Loucy (cell line): ENCODE measurements around the gene S100A11.

Experiments used
- H2AFZ ChIP-seq: fragments of 200-600 bp; sonication (generic); 2 replicates; pipeline ENCODE4 v1.6.0; 2016; ENCODE audit warnings: antibody characterized with exemption, mild to moderate bottlenecking, low read length, moderate library complexity
- H3F3A ChIP-seq: fragments of 200-600 bp; 2 replicates; pipeline ENCODE4 v1.6.0; 2016; ENCODE audit warnings: antibody characterized with exemption, low read depth, mild to moderate bottlenecking
- H3K27me3 ChIP-seq: fragments of 200-600 bp; sonication (generic); 2 replicates; pipeline ENCODE4 v1.6.1; 2014; ENCODE audit warnings: low read length, mild to moderate bottlenecking; ENCODE audit not compliant: insufficient read depth, poor library complexity, severe bottlenecking
- H3K36me3 ChIP-seq: fragments of 200-600 bp; sonication (generic); 2 replicates; pipeline ENCODE4 v1.6.1; 2016; ENCODE audit warnings: low read length; ENCODE audit not compliant: insufficient read depth
- H3K4me1 ChIP-seq: fragments of 200-600 bp; sonication (generic); 2 replicates; pipeline ENCODE4 v1.5.1; 2014; ENCODE audit warnings: low read length, mild to moderate bottlenecking; ENCODE audit not compliant: insufficient read depth, poor library complexity, severe bottlenecking
- H3K4me2 ChIP-seq: fragments of 200-600 bp; sonication (generic); 2 replicates; pipeline ENCODE4 v1.6.0; 2014; ENCODE audit warnings: antibody characterized with exemption, low read length, low read depth, mild to moderate bottlenecking; ENCODE audit not compliant: poor library complexity, severe bottlenecking
- H3K4me3 ChIP-seq: fragments of 200-600 bp; sonication (generic); 2 replicates; pipeline ENCODE4 v1.5.1; 2014; ENCODE audit warnings: low read length, mild to moderate bottlenecking, mixed read lengths; ENCODE audit not compliant: poor library complexity, severe bottlenecking
- H3K79me2 ChIP-seq: fragments of 200-600 bp; sonication (generic); 2 replicates; pipeline ENCODE4 v1.6.1; 2014; ENCODE audit warnings: low read length; ENCODE audit not compliant: insufficient read depth
- H3K9ac ChIP-seq: fragments of 200-600 bp; sonication (generic); 2 replicates; pipeline ENCODE4 v1.6.0; 2014; ENCODE audit warnings: mild to moderate bottlenecking, low read depth, low read length, moderate library complexity; ENCODE audit not compliant: poor library complexity, severe bottlenecking
- H3K9me2 ChIP-seq: fragments of 200-600 bp; sonication (generic); replicated peaks from 2 replicates; pipeline ENCODE4 v1.6.1; 2016; ENCODE audit warnings: low read depth, low read length, mixed read lengths
- H3K9me3 ChIP-seq: fragments of 200-600 bp; sonication (generic); 2 replicates; pipeline ENCODE4 v1.6.1; 2014; ENCODE audit warnings: mild to moderate bottlenecking, antibody characterized with exemption, low read length, low read depth; ENCODE audit not compliant: insufficient read depth
- H4K20me1 ChIP-seq: fragments of 200-600 bp; sonication (generic); 2 replicates; pipeline ENCODE4 v1.6.0; 2014; ENCODE audit warnings: antibody characterized with exemption, low read length, mild to moderate bottlenecking; ENCODE audit not compliant: insufficient read depth, poor library complexity, severe bottlenecking
- EZH2phosphoT487 ChIP-seq: fragments of 200-600 bp; IDR thresholded peaks from 2 replicates; pipeline ENCODE4 v1.6.1; 2018; ENCODE audit warnings: antibody characterized with exemption, mild to moderate bottlenecking, moderate library complexity, borderline replicate concordance
- TF ChIP-seq, protein P1 (sequence below): fragments of 200-600 bp; sonication (generic); conservative IDR thresholded peaks from 2 replicates; pipeline ENCODE4 v1.5.1; 2014; ENCODE audit warnings: mild to moderate bottlenecking, antibody characterized with exemption, low read length

S100A11 gene

DNA sequence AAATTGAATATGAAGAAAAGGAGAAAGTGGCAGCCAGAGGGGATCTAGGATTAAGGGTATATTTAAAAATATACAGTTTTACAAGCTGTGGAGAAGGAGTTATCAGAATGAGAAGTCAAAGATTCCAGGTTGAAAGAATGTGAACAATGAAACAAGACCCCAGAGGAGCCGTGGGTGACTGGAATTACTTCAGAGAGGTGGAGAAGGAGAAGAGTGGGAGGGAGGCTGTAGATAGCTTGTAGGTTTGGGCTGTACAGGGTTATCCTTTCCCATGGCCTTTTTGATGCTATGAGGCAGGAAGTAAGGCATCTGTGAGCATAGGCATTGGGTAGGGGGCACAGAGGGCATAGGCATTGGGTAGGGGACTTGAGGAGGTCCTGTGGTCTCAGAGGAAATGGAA is 5.2 kb upstream of the S100A11 start:
- Histone ChIP-seq H3K4me3 (no peak overlapping the region), H3K27me3 (no peaks in the 10 kb centered on the region)
- TF ChIP-seq, protein P1, sequence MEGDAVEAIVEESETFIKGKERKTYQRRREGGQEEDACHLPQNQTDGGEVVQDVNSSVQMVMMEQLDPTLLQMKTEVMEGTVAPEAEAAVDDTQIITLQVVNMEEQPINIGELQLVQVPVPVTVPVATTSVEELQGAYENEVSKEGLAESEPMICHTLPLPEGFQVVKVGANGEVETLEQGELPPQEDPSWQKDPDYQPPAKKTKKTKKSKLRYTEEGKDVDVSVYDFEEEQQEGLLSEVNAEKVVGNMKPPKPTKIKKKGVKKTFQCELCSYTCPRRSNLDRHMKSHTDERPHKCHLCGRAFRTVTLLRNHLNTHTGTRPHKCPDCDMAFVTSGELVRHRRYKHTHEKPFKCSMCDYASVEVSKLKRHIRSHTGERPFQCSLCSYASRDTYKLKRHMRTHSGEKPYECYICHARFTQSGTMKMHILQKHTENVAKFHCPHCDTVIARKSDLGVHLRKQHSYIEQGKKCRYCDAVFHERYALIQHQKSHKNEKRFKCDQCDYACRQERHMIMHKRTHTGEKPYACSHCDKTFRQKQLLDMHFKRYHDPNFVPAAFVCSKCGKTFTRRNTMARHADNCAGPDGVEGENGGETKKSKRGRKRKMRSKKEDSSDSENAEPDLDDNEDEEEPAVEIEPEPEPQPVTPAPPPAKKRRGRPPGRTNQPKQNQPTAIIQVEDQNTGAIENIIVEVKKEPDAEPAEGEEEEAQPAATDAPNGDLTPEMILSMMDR, result no peak
- no peak for TF ChIP-seq EZH2phosphoT487

DNA sequence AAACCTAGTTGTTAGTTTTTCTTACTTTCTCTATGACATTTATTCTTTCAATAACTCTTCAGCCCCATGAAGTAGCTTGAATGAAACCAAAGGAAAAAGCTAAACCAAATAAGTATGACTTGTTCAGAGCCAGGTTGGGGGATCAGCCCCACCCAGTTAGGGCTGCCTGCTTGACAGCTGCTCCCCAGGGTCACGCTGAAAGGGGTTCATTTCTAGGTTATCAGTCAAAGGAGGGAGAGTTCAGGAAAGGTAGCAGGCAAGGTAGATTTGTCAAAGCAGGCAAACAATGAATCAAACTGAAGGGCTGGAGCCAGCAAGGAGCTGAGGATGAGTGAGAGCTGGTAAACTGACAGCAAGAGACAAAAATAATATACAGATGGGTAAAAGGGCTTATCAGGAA is 3.1 kb upstream of the S100A11 start:
- H4K20me1 ChIP-seq, result no peaks in the 10 kb centered on the region
- no peak overlapping the region for H2AFZ ChIP-seq
- H3K36me3 ChIP-seq, result no peaks in the 10 kb centered on the region
- peaks cover 14% of the 10 kb centered on the region for H3K27me3 ChIP-seq
- no peak overlapping the region for H3K9ac ChIP-seq
- no peaks in the 10 kb centered on the region for H3K9me2 ChIP-seq
- H3K79me2 ChIP-seq, result peaks cover 19% of the 10 kb centered on the region
- no peak overlapping the region for H3K4me2 ChIP-seq
- no peak for TF ChIP-seq EZH2phosphoT487
- TF ChIP-seq, protein P1, result no peak
- H3F3A ChIP-seq, result peaks cover 8% of the 10 kb centered on the region
- H3K9me3 ChIP-seq, result no peaks in the 10 kb centered on the region
- H3K4me1 ChIP-seq, result peaks cover 34% of the 10 kb centered on the region
- no peak overlapping the region for H3K4me3 ChIP-seq

More for the DNA sequence above, 5.2 kb upstream of the S100A11 start:
- Histone ChIP-seq H3K4me1 (peaks cover 48% of the 10 kb centered on the region), H3K9me2 (no peaks in the 10 kb centered on the region), H3F3A (0 out of 2 replicates have a peak, but pooled peaks cover 2% of the 10 kb centered on the region), H3K9me3 (no peaks in the 10 kb centered on the region), H2AFZ (0 out of 2 replicates have a peak overlapping the region, but pooled peaks have one; percentile 10), H3K4me2 (no peak overlapping the region), H3K9ac (no peak overlapping the region), H3K36me3 (no peaks in the 10 kb centered on the region), H4K20me1 (no peaks in the 10 kb centered on the region), H3K79me2 (peaks cover 3% of the 10 kb centered on the region; the same call in 1 of the 2 replicates)

DNA sequence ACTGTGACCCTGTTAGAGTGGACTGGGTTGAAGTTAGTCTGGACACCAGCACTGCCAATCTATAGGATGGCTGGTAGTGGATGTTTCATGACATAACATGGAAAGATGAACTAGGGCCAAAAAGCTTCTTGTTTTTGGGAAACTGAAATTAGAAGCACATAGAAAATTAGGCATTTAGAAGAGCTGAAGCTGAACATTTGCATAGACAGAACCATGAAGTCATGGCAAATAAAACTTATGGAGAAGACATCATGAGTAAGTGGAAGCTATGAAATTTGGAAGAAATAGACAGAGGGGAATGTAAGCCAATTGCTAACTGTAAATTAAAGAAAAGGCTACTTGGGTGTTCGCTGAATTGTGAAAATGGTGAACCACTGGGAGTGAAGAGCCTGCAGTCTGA is 2.7 kb upstream of the S100A11 start:
- Histone ChIP-seq H3K9me2 (no peaks in the 10 kb centered on the region), H3K4me1 (peaks cover 32% of the 10 kb centered on the region), H3K9me3 (no peaks in the 10 kb centered on the region), H2AFZ (no peak overlapping the region), H3K4me3 (no peak overlapping the region), H3K9ac (no peak overlapping the region), H3K4me2 (no peak overlapping the region), H3F3A (peaks cover 11% of the 10 kb centered on the region), H4K20me1 (no peaks in the 10 kb centered on the region), H3K27me3 (peaks cover 14% of the 10 kb centered on the region), H3K79me2 (peaks cover 20% of the 10 kb centered on the region), H3K36me3 (no peaks in the 10 kb centered on the region)
- TF ChIP-seq, protein P1, result no peak
- no peak for TF ChIP-seq EZH2phosphoT487
